ENCODE results near the gene WDFY2. TPM values are rescaled to one million over a fixed set of nuclear protein-coding genes. Genes with fewer than 3 reads are reported as not detected.

WDFY2 gene
- polyA plus RNA-seq, 3 donors: 13.0 to 19.1 (median 16.0) TPM

DNA sequence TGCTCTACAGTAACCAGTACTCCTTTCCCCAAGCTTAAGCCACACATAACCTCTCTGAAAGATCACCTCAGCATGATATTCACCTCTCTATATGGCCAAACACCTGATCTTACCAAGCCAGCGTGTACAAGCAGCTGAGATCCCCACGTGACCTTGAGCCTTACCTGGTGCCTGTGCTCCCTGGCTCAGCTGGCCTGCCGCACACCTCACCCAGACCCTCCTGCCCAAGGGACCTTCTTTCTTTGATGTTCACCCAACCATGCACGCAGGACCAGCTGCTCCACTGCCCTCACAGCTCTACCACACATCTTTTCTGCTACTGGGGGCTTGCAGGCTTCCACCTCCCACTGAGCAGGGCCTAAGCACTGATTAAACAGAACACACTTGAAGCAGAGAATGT, 210.7 kb downstream of the WDFY2 start:
- DNase-seq (ENCODE audit: extremely low read depth in 1 of 11, low read depth in 9 of 11, low spot score in 4 of 11): no peak

DNA sequence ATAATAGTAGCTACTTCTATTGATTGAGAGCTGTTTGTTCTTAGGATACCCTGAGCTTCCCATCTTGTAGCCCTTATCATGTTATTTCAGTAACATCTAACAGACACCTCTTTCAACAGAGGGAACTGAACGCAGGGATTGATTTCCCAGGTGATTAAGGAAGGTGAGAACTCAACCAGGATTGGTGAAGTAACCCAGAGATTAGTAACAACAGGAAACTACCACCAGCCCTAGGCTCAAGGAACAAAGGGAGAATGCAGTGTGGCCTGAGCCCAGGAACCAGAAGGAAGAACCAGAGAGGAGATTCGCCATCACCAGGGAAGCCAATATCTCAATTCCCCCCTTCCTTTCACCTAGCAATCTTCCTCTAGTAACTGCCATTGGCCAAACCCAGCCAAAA, 211.2 kb downstream of the WDFY2 start:
- no peak for DNase-seq (ENCODE audit: extremely low read depth in 1 of 11, low read depth in 9 of 11, low spot score in 4 of 11)

DNA sequence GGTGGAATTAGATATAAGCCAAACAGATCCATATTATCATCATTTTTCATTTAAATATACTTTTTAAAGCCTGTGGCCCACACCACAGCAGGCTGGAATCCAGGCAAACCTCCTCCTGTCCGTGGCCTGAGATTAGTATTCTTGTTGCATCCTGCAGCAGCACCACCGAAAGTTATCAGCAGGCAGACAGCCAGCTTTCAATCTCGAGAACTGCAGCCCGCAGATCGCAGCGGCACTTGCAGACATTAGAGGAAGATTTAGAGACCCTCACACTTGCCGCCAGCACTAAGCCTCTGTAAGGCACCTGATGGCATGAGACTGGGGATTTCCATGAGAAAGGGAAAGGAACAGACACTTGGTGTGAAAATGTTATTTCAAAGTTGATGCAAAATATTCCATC, 212.3 kb downstream of the WDFY2 start:
- DNase-seq (ENCODE audit: extremely low read depth in 1 of 11, low read depth in 9 of 11, low spot score in 4 of 11): no peak

- peak in 9 of 11 donors; percentile 49 to 67 (median 59) for DNase-seq (ENCODE audit: extremely low read depth in 1 of 11, low read depth in 9 of 11, low spot score in 4 of 11)
Measured at GRCh38 chr13:51797664-51798488, 213.6 kb downstream of the WDFY2 start.

DNA sequence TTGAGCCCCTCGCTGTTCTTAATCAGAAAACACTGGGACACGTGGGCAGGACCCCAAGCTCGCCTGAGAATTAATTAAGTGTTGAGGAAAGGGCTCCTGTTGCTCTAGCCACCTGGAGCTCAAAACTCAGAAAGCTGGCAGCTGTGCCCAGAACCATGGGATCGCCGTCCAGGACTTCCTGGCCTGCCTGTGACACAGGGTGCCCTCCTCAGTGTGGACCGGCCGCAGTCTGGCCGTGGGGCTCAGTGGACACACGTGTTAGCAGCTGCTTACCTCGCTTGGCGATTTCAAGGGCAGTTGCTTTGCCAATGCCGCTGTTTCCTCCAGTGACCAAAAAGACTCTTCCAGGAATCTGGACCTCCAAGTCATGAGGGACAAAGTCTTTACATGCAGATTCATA, 215.0 kb downstream of the WDFY2 start:
- DNase-seq (ENCODE audit: extremely low read depth in 1 of 11, low read depth in 9 of 11, low spot score in 4 of 11): no peak

DNA sequence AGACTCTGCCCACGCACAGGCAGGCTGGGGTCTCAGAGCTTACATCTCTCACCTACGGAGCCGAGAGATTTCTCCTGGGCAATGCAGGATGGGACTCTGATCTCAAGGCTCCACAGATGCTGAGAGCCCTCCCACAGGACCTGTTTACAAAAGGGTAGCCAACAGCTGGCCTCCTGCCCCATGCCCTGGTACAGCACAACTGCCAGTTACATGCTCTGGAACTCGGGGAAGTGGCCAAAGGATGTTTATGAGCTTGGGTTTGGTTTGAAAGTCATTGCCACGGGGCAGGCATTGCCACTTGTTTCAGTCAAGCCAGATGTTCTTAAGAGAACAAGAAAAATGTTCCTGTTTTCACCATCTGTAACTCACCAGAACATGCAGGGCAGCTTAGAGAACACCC, 216.2 kb downstream of the WDFY2 start:
- no peak for DNase-seq (ENCODE audit: extremely low read depth in 1 of 11, low read depth in 9 of 11, low spot score in 4 of 11)

DNA sequence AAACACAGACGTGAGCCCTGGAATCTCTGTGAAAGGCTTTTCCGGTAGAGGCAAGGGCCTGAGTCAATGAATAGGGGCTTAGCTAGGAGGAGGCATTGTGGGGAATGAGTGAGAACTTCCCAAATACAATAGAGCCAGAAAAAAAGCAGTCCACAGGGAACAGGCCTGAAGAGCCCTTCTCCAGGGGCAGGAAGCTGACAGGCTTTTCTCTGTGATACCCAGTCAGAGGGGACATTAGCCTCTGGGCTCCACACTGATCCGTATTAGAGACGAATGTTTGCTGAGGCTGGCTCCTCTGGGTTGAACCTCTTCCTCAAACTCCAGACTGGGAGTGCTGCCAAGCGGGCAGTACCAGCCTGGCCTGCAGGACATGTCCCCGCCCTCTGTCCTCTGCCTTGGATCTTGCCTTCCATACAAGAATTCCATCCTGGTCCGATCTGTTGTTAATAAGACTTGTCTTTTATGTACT, 217.4 kb downstream of the WDFY2 start:
- DNase-seq (ENCODE audit: extremely low read depth in 1 of 11, low read depth in 9 of 11, low spot score in 4 of 11): no peak

DNA sequence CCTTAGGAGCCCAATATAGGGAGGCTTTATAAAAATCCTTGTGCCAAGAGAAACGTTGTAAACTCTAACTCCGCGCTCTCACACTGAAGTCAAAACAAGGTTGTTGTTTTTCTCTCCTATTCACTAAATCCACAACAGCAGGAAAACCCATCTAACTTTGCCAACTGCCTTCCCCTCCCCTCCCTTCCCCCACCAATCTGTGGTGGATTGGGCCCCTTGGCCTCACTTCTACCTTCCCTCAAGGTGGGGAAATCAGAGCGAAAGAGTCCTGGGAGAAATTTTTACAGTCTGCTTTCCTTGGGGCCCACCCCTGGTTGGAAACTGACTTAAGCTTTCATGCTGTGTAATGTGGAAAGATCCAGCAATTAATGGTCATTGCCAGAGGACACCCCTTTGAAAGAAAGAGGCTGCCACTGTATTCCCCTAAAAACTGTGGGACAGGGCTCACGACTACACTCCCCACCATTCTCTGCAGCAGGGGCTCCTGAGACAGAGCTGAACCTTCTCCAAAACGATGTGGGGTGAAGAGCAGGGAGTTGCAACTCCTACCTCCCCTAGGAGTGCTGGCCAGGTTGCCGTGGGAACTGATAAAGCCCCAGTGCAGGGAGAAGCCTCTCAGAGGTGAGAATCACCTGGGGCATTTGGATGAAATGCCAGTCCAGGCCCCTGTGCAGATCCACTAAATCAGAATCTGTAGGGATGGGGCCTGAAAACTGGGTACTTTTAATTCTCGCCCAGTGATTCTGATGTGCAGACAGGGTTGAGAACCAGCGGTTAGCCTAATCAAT, 218.6 kb downstream of the WDFY2 start:
- no peak for DNase-seq (ENCODE audit: extremely low read depth in 1 of 11, low read depth in 9 of 11, low spot score in 4 of 11)

DNA sequence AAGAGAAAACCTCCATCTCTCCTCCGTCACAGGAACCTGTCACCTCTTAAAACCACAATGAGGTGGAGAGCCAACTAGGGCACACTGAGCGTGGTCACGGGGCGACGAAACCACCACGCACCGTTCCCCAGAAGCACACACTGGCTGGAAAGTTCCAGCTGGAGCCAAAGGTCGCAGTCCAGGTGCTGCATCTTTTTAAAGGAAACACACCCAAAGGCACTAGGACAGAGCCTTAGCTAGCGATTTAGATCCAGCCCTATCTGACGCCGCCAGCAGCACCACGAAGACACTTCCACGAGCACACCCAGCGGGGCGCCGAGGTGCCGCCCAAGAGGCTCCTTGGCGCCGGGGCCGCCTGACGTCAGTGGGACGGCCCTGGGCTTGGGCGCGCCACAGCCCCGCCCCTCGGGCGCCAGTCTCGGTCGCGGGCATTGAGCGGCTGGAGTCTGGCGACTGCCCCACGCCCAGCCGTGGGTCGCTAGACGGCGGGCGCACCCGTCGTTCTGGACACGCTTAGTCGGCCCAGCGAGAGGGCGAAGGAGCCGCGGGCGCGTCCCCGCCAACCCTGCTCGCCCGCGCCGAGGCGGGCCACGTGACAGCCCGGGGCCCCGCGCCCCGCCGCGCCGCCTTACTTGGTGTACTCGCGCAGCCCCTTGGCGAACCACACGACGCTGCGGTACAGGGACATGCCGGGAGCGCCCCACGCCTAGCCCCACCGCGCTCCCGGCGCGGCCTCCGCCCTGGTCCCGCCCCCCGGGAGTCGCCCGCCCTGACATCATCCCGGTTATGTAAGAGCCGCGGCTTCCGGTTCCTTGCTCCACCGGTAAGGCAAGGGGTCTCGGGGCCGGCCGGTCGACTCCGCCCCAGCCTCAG, 219.4 kb downstream of the WDFY2 start, which contains the start of gene DHRS12:
TSS of gene DHRS12 (minus strand) at position 742 of the 873 bp plus-strand sequence. CDS start 4,504 bp downstream, outside the sequence.
- DNase-seq (ENCODE audit: extremely low read depth in 1 of 11, low read depth in 9 of 11, low spot score in 4 of 11): peak in 9 of 11 donors; percentile 65 to 85 (median 77)

- no peak for DNase-seq (ENCODE audit: extremely low read depth in 1 of 11, low read depth in 9 of 11, low spot score in 4 of 11)
Measured at GRCh38 chr13:51804295-51805172, 220.3 kb downstream of the WDFY2 start.

DNA sequence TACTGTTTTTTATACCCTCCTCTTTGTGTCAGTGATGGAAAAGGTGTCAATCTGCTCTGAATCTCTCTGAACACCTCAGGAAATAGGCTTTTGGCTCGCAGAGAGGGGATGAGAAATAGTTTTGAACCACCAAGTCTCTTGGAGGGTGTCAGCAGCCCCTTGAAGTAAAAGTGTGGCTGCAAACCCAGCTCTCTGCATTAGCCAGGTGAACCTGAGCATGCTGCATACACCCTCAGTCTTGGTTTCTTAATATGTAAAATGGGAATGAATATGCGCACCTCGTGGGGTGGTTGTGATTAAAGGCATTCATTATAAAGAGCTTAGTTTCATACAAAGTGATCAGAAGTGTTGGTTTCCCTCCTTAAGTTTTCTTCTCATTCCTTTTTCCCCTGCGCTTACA, 221.1 kb downstream of the WDFY2 start:
- no peak for DNase-seq (ENCODE audit: extremely low read depth in 1 of 11, low read depth in 9 of 11, low spot score in 4 of 11)

GRCh38 chr13:51805925-51806324, 221.7 kb downstream of the WDFY2 start:
- DNase-seq (ENCODE audit: extremely low read depth in 1 of 11, low read depth in 9 of 11, low spot score in 4 of 11): no peak

DNA sequence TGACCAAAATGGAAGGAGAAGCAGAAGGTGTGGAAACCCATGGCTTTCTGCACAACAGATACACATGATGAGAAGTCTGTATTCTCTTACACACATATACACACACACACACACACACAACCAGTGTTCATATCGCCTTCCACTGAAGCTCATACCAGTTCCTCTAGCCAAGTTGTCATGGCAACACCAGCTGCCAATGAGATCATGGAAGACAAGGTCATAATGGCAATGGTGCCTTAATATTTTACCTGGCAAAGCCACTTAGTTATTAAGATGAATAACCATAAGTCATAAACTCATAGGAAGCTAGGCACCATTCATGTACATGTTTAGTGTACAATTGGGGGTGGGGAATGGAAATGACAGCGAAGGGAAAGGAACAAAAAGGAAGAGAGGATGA, 222.3 kb downstream of the WDFY2 start:
- DNase-seq (ENCODE audit: extremely low read depth in 1 of 11, low read depth in 9 of 11, low spot score in 4 of 11): no peak

GRCh38 chr13:51807041-51807440, 222.8 kb downstream of the WDFY2 start:
- no peak for DNase-seq (ENCODE audit: extremely low read depth in 1 of 11, low read depth in 9 of 11, low spot score in 4 of 11)

DNA sequence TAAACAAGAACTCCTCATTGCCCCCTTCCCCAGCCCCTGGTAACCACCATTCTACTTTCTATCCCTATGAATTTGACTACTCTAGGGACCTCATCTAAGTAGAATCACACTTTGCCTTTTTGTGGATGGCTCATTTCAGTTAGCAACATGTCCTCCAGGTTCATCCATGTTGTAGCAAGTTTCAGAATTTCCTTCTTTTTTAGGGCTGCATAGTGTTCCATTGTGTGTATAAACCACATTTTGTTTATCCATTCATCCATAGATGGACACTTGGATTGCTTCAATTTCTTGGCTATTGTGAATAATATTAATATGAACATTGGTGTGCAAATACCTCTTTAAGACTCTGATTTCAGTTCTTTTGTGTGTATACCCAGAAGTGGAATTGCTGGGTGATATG, 224.5 kb downstream of the WDFY2 start:
- no peak for DNase-seq (ENCODE audit: extremely low read depth in 1 of 11, low read depth in 9 of 11, low spot score in 4 of 11)

DNA sequence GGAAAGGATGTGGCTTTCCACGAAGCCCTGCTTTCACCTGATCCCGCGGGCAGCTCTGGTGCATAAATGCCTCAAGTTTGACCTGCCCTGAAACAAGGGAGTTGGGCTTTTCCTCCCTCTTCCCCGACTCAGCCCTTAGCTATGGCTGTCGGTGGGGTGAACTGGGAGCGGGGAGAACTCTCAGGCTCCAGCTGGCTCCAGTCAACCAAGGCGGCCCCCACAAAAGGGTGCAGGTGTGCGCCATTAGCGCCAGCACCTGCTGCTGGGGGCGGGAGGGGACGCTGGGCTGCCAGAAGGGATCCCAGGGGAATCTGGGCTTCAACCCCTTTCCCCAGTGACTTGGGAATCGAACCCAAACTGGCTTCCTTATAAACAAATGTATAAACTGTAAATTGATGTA, 226.8 kb downstream of the WDFY2 start:
- no peak for DNase-seq (ENCODE audit: extremely low read depth in 1 of 11, low read depth in 9 of 11, low spot score in 4 of 11)

GRCh38 chr13:51811920-51812451, 227.7 kb downstream of the WDFY2 start:
- DNase-seq (ENCODE audit: extremely low read depth in 1 of 11, low read depth in 9 of 11, low spot score in 4 of 11): no peak

DNA sequence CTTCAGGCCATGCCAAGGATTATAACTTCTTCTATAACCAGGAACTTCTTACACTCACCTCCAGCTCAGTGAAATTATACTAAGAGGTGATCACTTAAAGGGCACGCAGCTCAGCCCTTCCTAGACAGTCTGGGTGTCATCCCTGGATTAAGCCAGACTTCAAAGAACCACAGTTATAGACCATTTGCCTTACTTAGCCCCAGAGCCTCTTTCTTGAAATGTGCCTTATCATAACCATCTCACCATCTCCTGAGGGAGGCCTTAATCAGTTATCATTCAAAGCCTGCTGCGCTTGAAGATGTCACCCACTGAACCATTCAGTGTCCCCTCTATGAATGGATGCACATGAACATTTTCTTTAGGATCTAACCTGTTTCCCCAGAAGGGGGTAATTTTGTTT, 229.8 kb downstream of the WDFY2 start:
- no peak for DNase-seq (ENCODE audit: extremely low read depth in 1 of 11, low read depth in 9 of 11, low spot score in 4 of 11)

All from renal cortex interstitium (tissue), 11 donors.